GM19372 (cell line): ENCODE measurements around the gene ATOH1.

Experiments used
- ATAC-seq: cut with Tn5 transposase; IDR thresholded peaks from one replicate; pipeline ENCODE4 v1.9.1; 2021; ENCODE audit warnings: mild to moderate bottlenecking, low read depth, moderate library complexity; ENCODE audit not compliant: unreplicated experiment

The ATOH1 gene, protein sequence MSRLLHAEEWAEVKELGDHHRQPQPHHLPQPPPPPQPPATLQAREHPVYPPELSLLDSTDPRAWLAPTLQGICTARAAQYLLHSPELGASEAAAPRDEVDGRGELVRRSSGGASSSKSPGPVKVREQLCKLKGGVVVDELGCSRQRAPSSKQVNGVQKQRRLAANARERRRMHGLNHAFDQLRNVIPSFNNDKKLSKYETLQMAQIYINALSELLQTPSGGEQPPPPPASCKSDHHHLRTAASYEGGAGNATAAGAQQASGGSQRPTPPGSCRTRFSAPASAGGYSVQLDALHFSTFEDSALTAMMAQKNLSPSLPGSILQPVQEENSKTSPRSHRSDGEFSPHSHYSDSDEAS

DNA sequence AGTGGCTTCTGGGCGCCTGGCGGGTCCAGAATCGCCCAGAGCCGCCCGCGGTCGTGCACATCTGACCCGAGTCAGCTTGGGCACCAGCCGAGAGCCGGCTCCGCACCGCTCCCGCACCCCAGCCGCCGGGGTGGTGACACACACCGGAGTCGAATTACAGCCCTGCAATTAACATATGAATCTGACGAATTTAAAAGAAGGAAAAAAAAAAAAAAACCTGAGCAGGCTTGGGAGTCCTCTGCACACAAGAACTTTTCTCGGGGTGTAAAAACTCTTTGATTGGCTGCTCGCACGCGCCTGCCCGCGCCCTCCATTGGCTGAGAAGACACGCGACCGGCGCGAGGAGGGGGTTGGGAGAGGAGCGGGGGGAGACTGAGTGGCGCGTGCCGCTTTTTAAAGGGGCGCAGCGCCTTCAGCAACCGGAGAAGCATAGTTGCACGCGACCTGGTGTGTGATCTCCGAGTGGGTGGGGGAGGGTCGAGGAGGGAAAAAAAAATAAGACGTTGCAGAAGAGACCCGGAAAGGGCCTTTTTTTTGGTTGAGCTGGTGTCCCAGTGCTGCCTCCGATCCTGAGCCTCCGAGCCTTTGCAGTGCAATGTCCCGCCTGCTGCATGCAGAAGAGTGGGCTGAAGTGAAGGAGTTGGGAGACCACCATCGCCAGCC is at the start of gene ATOH1:
TSS of gene ATOH1 (plus strand) at position 422 of the 663 bp plus-strand sequence. CDS start at position 596, 174 bp downstream.
- ATAC-seq: no peak

DNA sequence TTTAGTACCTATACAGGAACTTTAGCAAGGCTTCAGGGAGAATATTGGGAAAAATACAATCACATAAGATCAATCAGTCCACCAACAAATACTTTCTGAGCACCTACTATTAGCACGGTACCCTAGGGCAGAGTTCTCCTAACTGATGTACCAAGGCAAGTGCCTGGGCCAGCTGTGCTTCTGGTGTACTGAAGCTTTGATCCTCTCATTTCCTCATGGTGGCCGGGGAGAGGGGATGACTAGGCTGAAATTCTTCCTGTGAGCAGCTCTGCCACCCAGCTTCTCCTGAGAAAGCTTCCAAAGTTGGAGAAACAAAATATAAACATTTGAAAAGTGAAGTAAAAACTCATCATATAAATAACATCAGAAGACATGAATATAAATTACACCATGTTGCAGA is 49.3 kb upstream of the ATOH1 start:
- no peak for ATAC-seq

DNA sequence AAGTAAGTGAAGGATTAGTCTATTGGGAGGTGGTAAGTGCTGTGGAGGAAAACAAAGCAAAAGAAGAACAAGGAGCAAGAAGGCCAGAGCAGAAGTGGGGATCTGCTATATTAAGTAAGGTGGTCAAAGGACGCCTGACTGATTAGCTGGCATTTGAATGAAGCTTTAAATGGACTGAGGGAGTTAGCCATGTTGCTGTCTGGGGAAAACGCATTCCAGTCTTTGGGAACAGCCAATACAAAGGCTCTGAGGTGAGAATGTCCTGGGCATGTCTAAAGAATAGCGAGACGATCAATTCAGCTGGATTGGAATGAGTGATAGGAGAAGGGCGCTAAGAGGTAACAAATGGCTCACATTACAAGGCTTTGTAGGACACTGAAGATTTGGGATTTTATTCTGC is 48.5 kb upstream of the ATOH1 start:
- ATAC-seq: no peak

DNA sequence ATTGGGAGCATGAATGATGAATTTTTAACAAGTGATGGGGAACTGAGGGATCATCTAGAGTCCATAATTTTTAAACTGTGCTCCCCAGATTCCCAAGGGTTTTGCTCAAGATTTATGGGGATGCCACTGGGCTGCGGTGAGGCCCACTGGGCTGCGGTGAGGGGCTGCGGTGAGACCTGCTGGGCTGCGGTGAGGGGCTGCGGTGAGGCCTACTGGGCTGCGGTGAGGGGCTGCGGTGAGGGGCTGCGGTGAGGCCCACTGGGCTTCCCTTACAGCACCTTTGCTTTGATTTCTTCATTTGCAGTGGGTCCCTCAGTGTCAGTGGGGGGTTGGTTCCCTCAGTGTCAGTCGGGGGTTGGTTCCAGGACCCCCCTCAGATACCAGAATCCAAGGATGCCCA is 47.4 kb upstream of the ATOH1 start:
- no peak for ATAC-seq

DNA sequence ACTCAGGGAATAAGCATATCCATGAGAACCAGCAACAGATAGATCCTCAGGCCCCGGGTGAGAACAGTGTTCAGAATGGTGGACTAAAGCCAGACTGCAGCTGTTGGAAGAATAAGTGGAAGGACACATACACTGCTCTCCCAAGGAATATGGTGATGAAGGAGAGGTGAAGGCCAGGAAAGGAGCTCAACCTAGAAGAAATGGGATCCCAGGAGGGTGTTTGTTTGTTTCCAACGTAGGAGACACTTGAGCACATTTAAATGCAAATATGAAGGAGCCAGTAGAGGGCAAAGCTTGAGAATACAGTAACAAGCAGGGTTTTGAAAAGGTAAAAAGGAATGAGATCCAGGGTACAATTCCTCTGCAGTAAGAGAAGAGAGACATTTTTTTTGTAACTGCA is 42.4 kb upstream of the ATOH1 start:
- ATAC-seq: no peak

DNA sequence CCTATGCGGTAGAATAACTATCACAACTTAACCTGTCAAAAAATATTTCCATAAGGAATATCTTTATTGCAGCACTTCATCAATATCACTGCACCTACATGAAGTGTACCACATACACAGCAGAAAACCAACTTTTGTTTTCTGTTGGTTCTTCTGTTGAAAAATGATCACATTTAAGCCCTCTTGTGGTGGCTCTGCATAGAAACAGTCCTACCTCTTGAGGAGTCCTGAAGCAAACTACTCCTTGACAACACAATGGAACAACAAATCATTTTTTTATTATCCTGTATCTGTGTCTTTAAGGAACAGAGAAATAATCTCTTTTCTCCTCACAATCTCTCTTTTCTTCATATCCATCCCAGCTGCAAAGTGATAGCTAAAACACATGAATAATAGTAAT is 39.8 kb upstream of the ATOH1 start:
- no peak for ATAC-seq

DNA sequence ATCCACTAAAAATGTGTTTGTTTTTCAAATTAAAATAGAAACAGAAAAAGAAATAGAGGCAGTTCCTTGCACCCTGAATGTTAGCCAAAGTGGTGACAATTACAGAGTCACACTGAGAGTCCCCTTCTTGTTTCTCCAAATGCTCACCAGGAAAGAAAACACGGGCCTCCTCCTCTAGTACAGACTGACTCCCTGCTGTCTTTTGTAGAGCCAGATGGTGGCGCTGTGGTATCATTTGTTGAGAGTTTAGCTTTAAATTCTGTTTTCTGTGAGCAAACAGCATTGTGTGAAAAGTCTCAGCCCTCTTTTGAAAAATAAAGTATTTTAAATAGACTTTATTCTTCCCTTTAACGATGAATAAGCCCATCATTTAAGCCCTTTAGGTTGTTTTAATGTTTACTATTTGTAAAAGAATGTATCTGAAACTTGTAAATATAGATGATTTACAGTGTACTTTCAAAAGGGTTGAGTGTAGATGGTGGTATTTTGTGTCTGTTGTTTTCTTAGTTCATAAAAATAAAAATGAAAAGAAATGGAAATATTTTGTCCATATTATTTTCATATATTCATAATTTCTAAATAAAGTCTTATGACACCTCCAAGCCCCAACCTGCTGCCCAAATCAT is 36.9 kb upstream of the ATOH1 start:
- no peak for ATAC-seq

DNA sequence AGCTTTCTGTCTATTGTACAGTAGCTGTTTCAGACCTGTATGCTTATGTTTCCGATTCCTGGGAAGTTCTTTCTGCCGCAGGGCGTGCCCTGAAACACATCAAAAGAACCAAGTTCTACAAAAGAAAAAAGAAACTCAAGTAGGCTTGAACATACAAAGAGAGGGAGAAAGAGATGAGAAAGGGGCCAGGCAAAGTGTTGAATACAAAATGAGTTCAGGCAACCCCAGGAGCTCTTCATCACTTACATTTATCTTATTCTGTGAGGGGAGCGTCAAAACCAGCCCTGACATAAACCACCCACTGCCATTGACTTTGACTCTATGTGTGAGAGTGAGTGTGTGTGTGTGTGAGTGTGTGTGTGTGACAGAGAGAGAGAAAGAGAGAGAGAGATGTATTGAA is 26.5 kb upstream of the ATOH1 start:
- no peak for ATAC-seq

DNA sequence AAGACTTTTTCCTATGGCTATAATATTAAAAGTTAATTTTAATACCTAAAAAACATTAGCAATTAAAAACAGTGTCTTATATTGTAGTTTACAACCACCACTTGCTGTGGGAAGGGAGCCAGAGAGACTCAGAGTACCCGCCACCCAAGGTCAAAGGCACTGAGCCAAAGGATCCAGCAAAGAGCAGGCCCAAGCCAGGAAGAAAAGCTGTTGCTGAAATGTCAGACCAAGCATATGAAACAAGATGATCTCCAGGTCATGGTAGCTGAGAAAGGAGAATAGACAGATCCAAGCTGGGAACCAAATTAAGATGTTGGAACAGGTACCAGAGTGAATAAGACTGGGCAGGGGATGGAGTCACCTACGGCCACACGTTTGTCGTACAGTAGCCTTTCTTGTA is 18.8 kb upstream of the ATOH1 start:
- ATAC-seq: no peak

DNA sequence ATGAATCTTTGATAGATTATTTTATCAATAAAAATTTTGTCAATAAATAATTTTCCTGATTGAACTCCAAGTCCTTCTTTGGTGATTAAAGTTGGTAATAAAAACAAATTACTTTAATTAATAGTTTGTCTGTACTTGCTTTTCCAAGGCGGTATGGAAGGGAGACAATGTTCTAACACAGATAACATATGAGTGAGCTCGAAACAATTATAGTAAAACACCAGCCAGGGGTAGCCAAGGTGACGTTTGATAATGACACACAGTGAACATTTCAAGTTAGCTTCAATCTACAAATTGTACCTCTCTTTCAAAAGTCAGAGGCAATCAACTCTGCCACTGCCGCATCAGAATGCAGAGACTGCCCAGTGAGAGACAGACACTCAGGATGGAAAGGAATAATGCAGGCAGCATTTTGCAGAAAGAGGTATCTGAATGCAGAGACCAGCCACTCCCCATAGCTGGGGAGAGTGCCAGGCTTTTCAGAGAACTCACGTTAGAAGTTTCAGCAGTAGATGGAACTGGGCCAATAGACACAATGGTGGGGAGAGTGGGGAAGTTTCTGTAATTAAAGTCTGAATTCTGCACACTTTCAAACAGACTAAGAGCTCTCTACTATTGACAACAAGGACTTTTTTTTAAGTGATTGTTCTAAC is 18.1 kb upstream of the ATOH1 start:
- no peak for ATAC-seq

DNA sequence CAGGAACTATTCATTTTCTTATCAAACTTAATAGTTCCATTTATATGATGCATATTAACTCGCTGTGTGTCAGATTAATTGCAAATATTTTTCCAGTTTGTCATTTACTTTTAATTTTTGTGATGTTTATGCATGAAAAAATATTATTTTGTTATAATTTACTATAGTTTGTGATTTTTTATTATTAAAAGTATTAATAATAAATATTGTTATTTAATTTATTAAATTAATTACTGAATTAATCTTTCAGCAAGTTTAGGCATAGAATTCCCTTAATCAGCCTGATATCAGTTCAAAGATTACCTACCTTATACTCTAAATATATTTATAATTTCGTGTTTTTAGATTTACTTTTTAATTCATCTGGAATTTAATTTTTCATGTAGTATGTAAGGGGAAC is 15.5 kb upstream of the ATOH1 start:
- no peak for ATAC-seq

DNA sequence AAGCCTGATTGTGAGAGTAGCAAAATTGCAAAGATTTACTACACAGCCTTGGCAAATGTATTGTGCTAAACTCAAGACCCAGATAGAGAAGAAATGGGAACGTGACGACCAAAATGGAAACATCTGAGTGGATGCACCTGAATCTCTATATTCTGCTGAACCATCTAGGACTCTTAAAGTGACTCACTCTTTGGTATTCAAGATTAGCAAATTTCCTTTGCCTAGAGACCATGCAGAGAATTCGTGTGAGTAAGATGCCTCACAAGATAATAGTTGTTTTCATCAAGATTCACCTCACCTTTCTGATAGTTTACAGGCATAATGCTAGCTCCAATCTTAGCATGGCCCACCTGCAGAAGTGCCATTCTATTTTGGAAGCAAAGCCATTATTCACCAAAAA is 14.4 kb upstream of the ATOH1 start:
- no peak for ATAC-seq

DNA sequence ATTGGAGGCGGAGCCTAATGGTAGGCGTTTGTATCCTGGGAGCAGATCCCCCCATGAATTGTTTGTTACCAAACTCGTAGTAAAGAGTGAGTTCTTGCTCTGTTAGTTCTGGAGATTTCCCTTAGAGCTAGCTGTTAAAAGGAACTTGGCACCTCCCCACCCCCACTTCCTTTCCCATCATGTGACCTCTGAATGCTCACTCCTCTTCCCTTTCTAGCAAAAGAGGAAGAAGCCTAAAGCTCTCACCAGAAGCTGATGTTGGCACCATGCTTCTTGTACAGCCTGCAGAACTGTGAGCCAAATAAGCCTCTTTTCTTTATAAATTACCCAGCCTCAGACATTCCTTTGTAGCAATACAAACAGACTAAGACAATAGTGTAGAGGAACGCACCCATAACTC is 13.8 kb upstream of the ATOH1 start:
- ATAC-seq: no peak

DNA sequence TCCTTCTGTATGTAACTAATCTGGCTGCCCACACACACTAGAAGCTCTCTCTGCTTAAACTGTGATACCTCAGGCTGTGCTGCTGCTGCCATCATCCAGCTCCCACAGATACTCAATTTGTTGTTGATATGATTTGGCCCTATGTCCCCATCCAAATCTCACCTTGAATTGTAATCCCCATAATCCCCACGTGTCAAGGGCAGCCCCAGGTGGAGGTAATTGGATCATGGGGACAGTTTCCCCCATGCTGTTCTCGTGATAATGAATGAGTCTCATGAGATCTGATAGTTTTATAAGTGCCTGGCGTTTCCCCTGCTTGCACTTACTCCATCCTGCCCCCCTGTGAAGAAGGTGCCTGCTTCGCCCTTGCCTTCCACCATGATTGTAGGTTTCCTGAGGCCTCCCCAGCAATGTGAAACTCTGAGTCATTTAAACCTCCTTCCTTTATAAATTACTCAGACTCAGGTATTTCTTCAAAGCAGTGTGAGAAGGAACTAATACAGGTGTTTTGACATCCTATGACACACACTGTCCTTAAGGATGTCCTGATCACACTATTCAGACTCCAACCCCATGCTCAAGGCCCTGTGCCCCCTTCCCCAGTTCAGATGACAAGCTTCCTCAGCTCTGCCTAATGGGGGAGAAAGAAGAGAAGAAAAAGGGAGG is 2.9 kb upstream of the ATOH1 start:
- no peak for ATAC-seq

DNA sequence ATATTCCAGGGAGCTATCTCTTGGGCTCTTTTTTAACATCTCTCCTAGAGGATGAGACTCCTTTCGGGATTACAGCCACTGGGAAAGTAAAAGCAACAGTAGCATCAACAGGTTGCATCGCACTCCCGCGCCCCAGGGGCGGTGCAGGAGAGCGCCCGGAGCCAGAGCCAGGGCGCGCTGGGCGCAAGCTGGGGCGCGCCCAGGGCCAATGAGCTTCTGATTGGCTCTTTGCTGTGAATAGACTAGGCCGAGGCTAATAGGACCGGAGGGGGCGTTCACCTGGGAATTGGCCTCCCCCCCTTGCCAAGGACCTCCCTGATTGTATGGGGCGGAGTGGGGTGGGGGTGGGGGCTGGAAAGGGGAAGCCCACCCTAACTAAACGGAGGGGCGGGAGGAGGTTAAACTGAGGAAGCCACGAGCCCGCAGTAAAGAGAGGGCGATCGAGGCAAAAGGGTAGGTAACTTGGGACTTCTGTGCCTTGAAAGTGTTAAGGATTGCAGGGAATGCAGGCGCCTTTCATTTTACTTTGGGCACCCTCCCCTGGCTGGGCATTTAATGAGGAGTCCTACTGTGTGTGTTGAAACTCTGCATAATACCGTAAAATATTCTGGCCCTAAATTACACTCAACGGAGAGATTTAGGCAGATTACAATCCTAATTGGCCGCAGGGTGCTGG is 1.1 kb upstream of the ATOH1 start:
- ATAC-seq: no peak

DNA sequence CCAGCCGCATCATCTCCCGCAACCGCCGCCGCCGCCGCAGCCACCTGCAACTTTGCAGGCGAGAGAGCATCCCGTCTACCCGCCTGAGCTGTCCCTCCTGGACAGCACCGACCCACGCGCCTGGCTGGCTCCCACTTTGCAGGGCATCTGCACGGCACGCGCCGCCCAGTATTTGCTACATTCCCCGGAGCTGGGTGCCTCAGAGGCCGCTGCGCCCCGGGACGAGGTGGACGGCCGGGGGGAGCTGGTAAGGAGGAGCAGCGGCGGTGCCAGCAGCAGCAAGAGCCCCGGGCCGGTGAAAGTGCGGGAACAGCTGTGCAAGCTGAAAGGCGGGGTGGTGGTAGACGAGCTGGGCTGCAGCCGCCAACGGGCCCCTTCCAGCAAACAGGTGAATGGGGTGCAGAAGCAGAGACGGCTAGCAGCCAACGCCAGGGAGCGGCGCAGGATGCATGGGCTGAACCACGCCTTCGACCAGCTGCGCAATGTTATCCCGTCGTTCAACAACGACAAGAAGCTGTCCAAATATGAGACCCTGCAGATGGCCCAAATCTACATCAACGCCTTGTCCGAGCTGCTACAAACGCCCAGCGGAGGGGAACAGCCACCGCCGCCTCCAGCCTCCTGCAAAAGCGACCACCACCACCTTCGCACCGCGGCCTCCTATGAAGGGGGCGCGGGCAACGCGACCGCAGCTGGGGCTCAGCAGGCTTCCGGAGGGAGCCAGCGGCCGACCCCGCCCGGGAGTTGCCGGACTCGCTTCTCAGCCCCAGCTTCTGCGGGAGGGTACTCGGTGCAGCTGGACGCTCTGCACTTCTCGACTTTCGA is 654 bp downstream of the ATOH1 start:
- ATAC-seq: no peak

DNA sequence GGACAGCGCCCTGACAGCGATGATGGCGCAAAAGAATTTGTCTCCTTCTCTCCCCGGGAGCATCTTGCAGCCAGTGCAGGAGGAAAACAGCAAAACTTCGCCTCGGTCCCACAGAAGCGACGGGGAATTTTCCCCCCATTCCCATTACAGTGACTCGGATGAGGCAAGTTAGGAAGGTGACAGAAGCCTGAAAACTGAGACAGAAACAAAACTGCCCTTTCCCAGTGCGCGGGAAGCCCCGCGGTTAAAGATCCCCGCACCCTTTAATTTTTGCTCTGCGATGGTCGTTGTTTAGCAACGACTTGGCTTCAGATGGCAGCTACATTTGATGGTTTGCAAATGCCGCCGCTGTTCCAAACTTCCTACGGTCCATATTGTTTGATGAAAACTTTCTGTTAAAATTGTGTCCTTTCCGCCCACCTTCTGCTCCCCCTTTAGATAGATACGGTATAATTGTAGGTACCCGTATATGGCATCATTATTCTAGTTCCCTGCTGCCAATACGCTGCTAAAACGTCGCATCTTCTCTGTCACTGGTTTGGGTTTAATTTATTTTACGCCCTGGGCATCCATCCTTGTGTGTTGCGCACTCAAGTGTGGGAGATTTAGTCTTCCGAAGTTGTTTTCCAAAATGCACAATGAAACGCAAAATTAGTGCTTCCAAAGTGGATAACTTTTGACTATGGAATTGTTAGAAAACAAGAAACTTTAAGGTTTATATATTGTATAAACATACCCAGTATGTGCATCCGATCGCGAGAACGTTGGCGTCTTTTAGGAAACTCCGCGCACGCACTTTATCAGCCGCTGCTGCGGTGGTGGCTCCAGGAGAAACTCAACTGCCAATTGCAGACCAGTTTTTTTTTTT is 1.5 kb downstream of the ATOH1 start:
- no peak for ATAC-seq

DNA sequence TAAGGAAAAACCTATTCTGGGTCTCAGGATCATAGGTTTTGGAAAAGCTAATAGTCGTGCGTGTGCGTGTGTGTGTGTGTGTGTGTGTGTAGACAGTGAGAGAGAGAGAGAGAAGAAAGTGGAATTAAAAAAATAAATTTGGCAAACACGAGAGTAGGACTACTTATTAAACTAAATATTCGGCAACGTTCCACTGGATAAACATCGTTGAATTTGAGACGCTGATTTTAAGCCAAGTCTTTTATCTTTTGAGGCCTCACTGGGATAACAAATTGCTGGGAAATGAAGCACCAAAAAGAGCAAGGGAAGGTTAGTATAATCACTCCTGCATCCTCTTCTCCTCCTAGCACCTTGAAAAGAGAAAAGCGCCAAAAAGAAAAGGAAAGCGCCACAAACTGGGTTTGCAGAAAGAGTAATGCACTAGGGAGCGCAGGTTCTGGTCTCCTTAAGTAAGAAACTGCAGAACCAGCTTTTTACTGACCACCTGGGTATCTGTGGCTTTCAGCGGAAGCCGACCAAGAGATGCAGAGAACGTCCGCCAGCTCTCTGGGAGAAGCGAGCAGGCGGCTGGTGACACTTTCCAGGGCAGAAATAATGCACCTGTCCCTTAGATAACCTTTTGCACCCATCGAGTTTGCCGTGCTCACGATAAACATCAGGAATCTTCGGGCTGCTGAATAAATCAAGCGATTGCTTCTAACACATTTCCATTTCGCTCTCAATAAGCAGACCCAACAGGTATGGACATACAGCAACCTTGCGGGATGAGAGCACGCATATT is 3.4 kb downstream of the ATOH1 start:
- no peak for ATAC-seq
